Erythroblast (primary cell): Measurements from ENCODE around the gene AGAP9.
"Not testable (repeated sequence)": the region's sequence is repeated elsewhere in the genome, so short reads cannot be mapped to it uniquely, and the experiment has no call there.

ENCODE experiments used
- DNase-seq, 2 experiments: peaks; one replicate each; lab custom pipeline; 2025; lab: John Stamatoyannopoulos, UW
- GATA1 ChIP-seq: IDR thresholded peaks from 2 replicates; pipeline ENCODE4 v1.6.1; 2011; ENCODE audit warnings: low read depth, mild to moderate bottlenecking, control low read depth, low read length, moderate library complexity
- POLR2A ChIP-seq: IDR thresholded peaks from 2 replicates; pipeline ENCODE4 v1.6.1; 2011; ENCODE audit warnings: mild to moderate bottlenecking, low read length

AGAP9 gene

GRCh38 chr10:47458466-47459154 is 64.8 kb downstream of the AGAP9 start:
- TF ChIP-seq GATA1: no peak
- no peak for TF ChIP-seq POLR2A
- DNase-seq: no peak

GRCh38 chr10:47457826-47458225 is 65.6 kb downstream of the AGAP9 start:
- no peak for DNase-seq
- TF ChIP-seq POLR2A (no peak), GATA1 (no peak)

- no peak for DNase-seq
Measured at GRCh38 chr10:47457528-47457820, 66.0 kb downstream of the AGAP9 start.

GRCh38 chr10:47456794-47457527 is 66.5 kb downstream of the AGAP9 start:
- DNase-seq: no peak
- TF ChIP-seq POLR2A (no peak), GATA1 (no peak)

More at GRCh38 chr10:47457528-47457820, 66.0 kb downstream of the AGAP9 start:
- TF ChIP-seq GATA1 (no peak), POLR2A (no peak)

- TF ChIP-seq GATA1 (no peak), POLR2A (no peak)
- no peak for DNase-seq
Measured at GRCh38 chr10:47456079-47456785, 67.2 kb downstream of the AGAP9 start.

- not testable (repeated sequence) for DNase-seq
Measured at GRCh38 chr10:47455350-47456078, 67.9 kb downstream of the AGAP9 start.

- no peak for DNase-seq
Measured at GRCh38 chr10:47454780-47455058, 68.7 kb downstream of the AGAP9 start.

GRCh38 chr10:47454008-47454779 is 69.2 kb downstream of the AGAP9 start:
- DNase-seq: no peak
- TF ChIP-seq GATA1: no peak
- TF ChIP-seq POLR2A: no peak

More at GRCh38 chr10:47454780-47455058, 68.7 kb downstream of the AGAP9 start:
- no peak for TF ChIP-seq GATA1
- TF ChIP-seq POLR2A: no peak

GRCh38 chr10:47453141-47454007 is 70.1 kb downstream of the AGAP9 start:
- no peak for DNase-seq
- TF ChIP-seq POLR2A (no peak), GATA1 (no peak)

- no peak for TF ChIP-seq POLR2A
- TF ChIP-seq GATA1: no peak
Measured at GRCh38 chr10:47452495-47453140, 70.8 kb downstream of the AGAP9 start.

GRCh38 chr10:47451998-47452494 is 71.4 kb downstream of the AGAP9 start:
- no peak for DNase-seq

More at GRCh38 chr10:47452495-47453140, 70.8 kb downstream of the AGAP9 start:
- no peak for DNase-seq

More at GRCh38 chr10:47451998-47452494, 71.4 kb downstream of the AGAP9 start:
- TF ChIP-seq GATA1: no peak
- TF ChIP-seq POLR2A: no peak
